Breast epithelium (tissue), 4 donors: Measurements from ENCODE around the gene PTPRU. TPM values are rescaled to one million over a fixed set of nuclear protein-coding genes. Genes with fewer than 3 reads are reported as not detected.
A peak's percentile ranks its signal among the peaks of the same experiment; 100 is the strongest.

Source experiments
- DNase-seq, 2 donors: peaks; one replicate each; pipeline ENCODE4 v3.0.0-alpha.2; 2019; ENCODE audit warnings: low spot score in 2 of 2
- H3K27ac ChIP-seq, 2 donors: fragments of 200-600 bp; sonication (generic) in 1 of 2; one replicate each; pipeline ENCODE4 v1.5.1; 2016 to 2019; ENCODE audit warnings: mild to moderate bottlenecking in 1 of 2
- H3K27me3 ChIP-seq, 2 donors: fragments of 200-600 bp; sonication (generic) in 1 of 2; one replicate each; pipeline versions ENCODE4 v1.5.1 to v1.6.0; 2017 to 2019; ENCODE audit warnings: control low read depth in 1 of 2, mild to moderate bottlenecking in 1 of 2
- H3K36me3 ChIP-seq: fragments of 200-600 bp; one replicate; pipeline ENCODE4 v1.5.1; 2019
- H3K4me1 ChIP-seq, 2 donors: fragments of 200-600 bp; sonication (generic); one replicate each; pipeline ENCODE4 v1.5.1; 2016 to 2019; ENCODE audit warnings: control low read depth in 1 of 2
- H3K4me3 ChIP-seq, 3 donors: fragments of 200-600 bp; sonication (generic); 1 replicate in 2 of 3; 2 replicates in 1 of 3; pipeline ENCODE4 v1.5.1; 2016 to 2019; ENCODE audit warnings: mild to moderate bottlenecking in 3 of 3, moderate library complexity in 2 of 3
- H3K9me3 ChIP-seq, 2 donors: fragments of 200-600 bp; sonication (generic) in 1 of 2; one replicate each; pipeline ENCODE4 v1.5.1; 2016 to 2019; ENCODE audit warnings: control low read depth in 1 of 2
- POLR2A ChIP-seq: fragments of 450-650 bp; IDR thresholded peaks from one replicate; pipeline ENCODE4 v1.6.1; 2016; ENCODE audit warnings: antibody characterized with exemption, mild to moderate bottlenecking, moderate library complexity
- POLR2AphosphoS5 ChIP-seq, 3 donors: sonication (generic); formaldehyde crosslinking; IDR thresholded peaks; one replicate each; pipeline ENCODE4 v1.6.1; 2017; ENCODE audit warnings: antibody characterized with exemption in 3 of 3
- intact Hi-C: fragments of 100-400 bp; cut with DNase I; formaldehyde crosslinking; loops from one replicate; pipeline ENCODE4 v1.15.1; 2023; ENCODE audit warnings: low total_unique reads
- total RNA-seq, 3 donors: library from RNA; depleted of rRNA; stranded (reverse); fragments of >200 nt; gene quantifications; one replicate each; pipeline ENCODE4 v1.1.0, GENCODE V29; 2016
- TF ChIP-seq, protein P1 (sequence below), 3 donors: fragments of 450-650 bp; IDR thresholded peaks; one replicate each; pipeline ENCODE4 v1.5.1; 2016 to 2017; ENCODE audit warnings: antibody characterized with exemption in 3 of 3, mild to moderate bottlenecking in 3 of 3, moderate library complexity in 3 of 3

The PTPRU gene
- 10 to 100 TPM; 16.0 to 33.1 (median 32.5) TPM for total RNA-seq

DNA sequence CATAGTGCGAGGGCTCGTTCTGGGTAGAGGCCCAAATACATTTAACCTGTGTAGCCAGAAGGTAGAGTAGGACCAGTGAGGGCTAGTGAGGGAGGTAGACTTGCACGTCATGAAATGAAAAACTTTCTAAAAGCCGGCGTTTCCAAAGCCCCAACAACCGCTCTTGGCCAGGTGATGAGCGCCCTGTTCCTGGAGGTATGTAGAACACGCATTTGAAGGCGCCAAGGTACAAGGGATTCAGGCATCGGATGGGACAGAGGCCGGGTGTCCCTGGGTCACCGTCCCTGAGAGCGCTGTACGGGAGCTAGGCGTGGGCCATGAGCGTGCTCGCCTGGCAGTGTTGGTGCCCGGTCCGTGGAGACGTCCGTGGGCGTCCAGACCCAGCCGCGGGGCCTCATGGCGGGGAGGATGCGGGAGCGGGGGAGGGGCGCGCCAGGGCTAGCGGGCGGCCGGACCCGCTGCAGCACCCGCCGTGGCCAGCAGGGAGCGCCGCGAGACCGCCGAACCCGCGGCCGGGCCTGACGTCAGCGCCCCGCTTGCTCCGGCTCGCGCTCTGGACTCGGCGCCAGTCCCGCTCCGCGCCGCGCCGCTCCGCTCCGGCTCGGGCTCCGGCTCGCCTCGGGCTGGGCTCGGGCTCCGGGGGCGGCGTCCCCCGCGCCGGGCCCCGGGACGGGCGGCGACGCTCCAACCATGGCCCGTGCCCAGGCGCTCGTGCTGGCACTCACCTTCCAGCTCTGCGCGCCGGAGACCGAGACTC, at the start of gene PTPRU:
PTPRU (plus strand) TSS at position 568 of the 757 bp plus-strand sequence; CDS start at position 691, 123 bp downstream.
- H3K4me1 ChIP-seq = peaks cover 6 to 16% of the 10 kb centered on the region in 2 donors
- no peaks in the 10 kb centered on the region for H3K27me3 ChIP-seq
- no peaks in the 10 kb centered on the region for H3K9me3 ChIP-seq
- TF ChIP-seq, protein P1, sequence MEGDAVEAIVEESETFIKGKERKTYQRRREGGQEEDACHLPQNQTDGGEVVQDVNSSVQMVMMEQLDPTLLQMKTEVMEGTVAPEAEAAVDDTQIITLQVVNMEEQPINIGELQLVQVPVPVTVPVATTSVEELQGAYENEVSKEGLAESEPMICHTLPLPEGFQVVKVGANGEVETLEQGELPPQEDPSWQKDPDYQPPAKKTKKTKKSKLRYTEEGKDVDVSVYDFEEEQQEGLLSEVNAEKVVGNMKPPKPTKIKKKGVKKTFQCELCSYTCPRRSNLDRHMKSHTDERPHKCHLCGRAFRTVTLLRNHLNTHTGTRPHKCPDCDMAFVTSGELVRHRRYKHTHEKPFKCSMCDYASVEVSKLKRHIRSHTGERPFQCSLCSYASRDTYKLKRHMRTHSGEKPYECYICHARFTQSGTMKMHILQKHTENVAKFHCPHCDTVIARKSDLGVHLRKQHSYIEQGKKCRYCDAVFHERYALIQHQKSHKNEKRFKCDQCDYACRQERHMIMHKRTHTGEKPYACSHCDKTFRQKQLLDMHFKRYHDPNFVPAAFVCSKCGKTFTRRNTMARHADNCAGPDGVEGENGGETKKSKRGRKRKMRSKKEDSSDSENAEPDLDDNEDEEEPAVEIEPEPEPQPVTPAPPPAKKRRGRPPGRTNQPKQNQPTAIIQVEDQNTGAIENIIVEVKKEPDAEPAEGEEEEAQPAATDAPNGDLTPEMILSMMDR (IDR thresholded peaks at IDR 0.05) = peak; percentile 22 to 99 (median 22)
- TF ChIP-seq POLR2A = no peak
- TF ChIP-seq POLR2AphosphoS5 (IDR thresholded peaks at IDR 0.05) = peak in 1 of 3 donors; percentile 13
- peak; percentile 65 to 79 for DNase-seq
- H3K4me3 ChIP-seq = peak within 1 kb of the TSS; percentile 58 to 77 (median 76)
- intact Hi-C loops = loop anchor here (10.0 kb wide), 1 partner anchor 849 kb away; no protein-coding TSS in a partner anchor
- H3K36me3 ChIP-seq = no peaks in the 10 kb centered on the region
- peak within 1 kb of the TSS; percentile 75 to 83 for H3K27ac ChIP-seq

DNA sequence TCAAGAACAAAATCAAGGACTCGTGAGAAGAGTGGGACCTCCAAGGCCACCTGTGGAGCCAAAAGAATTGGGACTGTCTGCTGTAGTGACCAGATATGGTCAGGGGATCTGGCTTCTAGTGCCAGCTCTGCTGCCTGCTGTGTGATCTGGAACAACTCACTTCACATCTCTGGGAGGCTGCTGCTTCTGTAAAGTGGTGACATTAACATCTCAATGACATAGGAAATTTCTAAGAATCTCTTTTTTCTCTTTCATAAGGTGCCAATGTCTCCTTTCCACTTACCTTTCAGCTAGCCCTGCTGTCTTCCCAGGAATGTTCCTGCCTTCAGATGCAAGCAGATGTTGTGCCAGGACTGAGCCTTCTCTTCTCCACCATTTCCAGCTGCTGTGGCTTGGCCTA, 49.6 kb upstream of the PTPRU start:
- no peaks in the 10 kb centered on the region for H3K36me3 ChIP-seq
- H3K4me3 ChIP-seq = no peak overlapping the region
- no peak for DNase-seq
- no peaks in the 10 kb centered on the region for H3K27me3 ChIP-seq
- no peaks in the 10 kb centered on the region for H3K9me3 ChIP-seq
- no peak overlapping the region for H3K27ac ChIP-seq
- no peaks in the 10 kb centered on the region for H3K4me1 ChIP-seq
- intact Hi-C loops = no loop called here
- TF ChIP-seq, protein P1 (IDR thresholded peaks at IDR 0.05) = no peak
- no peak for TF ChIP-seq POLR2AphosphoS5 (IDR thresholded peaks at IDR 0.05)
- TF ChIP-seq POLR2A = no peak

DNA sequence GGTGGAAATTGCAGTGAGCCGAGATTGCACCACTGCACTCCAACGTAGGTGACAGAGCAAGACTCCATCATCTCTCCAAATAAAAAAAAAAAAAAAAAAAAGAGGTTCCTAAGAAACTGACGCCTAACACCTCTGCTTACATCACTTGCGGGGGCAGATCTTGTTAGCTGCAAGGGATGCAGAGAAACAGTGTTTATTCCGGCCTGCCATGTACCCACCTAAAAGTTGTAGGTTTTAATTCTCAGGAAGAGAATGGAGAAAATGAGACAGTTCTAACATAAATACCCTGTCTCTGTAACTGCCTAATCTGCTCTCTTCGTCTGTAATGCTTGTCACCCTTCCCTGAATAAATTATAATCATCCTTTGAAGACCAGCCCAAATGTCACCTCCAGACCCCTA, 45.6 kb upstream of the PTPRU start:
- H3K4me3 ChIP-seq = no peak overlapping the region
- no peaks in the 10 kb centered on the region for H3K4me1 ChIP-seq
- no peaks in the 10 kb centered on the region for H3K36me3 ChIP-seq
- intact Hi-C loops = no loop called here
- no peaks in the 10 kb centered on the region for H3K9me3 ChIP-seq
- no peak for DNase-seq
- no peak for TF ChIP-seq POLR2A
- TF ChIP-seq, protein P1 (IDR thresholded peaks at IDR 0.05) = no peak
- TF ChIP-seq POLR2AphosphoS5 (IDR thresholded peaks at IDR 0.05) = no peak
- no peaks in the 10 kb centered on the region for H3K27me3 ChIP-seq
- no peak overlapping the region for H3K27ac ChIP-seq

DNA sequence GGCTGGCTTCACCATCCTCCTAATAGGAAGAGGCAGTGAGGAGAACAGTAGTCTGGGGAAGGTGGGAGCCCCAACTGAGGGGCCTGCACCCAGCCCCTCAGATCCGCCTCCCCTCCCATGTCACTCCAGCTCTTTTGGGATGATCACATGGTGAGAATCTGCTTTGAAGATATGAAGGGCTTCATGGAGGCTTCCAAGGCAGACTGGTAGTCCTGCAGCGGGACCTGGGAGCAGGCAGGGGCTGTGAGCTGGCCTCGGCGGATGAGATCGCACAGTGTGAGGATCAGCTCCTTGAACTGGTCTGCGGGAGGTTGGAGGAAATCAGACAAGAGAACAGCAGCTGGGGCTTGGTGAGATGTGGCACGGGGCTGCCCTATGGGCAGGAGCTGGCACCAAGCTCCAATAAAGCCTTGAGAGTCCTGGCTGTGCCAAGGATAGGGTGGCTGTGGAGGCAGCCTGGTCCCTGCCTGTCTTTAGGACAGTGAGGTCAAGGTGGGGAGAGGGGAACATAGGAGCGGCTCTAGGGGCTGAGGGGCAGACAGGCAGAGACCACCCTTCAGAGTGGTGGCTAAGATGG, 42.4 kb upstream of the PTPRU start:
- DNase-seq = no peak
- H3K36me3 ChIP-seq = no peaks in the 10 kb centered on the region
- intact Hi-C loops = no loop called here

More for the DNA sequence above, 42.4 kb upstream of the PTPRU start:
- TF ChIP-seq POLR2A = no peak
- TF ChIP-seq POLR2AphosphoS5 (IDR thresholded peaks at IDR 0.05) = no peak
- TF ChIP-seq, protein P1 (IDR thresholded peaks at IDR 0.05) = no peak
- H3K9me3 ChIP-seq = no peaks in the 10 kb centered on the region
- no peak overlapping the region for H3K4me3 ChIP-seq
- no peak overlapping the region for H3K27ac ChIP-seq
- H3K4me1 ChIP-seq = no peaks in the 10 kb centered on the region
- no peaks in the 10 kb centered on the region for H3K27me3 ChIP-seq
